Measurements from ENCODE around the gene SEC14L1.
A peak's percentile ranks its signal among the peaks of the same experiment; 100 is the strongest.

Gene SEC14L1

GRCh38 chr17:77145612-77146245 is 5.0 kb downstream of the SEC14L1 start:
- Histone ChIP-seq H3F3A (ENCODE audit: insufficient read depth, low read length) (peaks cover 85% of the 10 kb centered on the region), H2AFZ (ENCODE audit: low read length) (no peak overlapping the region), H3K9me2 (replicated peaks; ENCODE audit: insufficient read depth, low read length) (no peaks in the 10 kb centered on the region), H3K4me2 (ENCODE audit: low read depth, low read length) (peak overlapping the region; percentile 92), H3K27ac (ENCODE audit: low read length) (peak overlapping the region; percentile 99), H3K79me2 (ENCODE audit: low read length) (peaks cover 80% of the 10 kb centered on the region), H3K9me3 (replicated peaks; ENCODE audit: insufficient read depth, low read length) (no peaks in the 10 kb centered on the region), H3K27me3 (replicated peaks; ENCODE audit: insufficient read depth, low read length) (no peaks in the 10 kb centered on the region), H3K4me3 (ENCODE audit: low read length) (peak overlapping the region; percentile 98), H3K9ac (ENCODE audit: low read length) (peak overlapping the region; percentile 100), H4K20me1 (ENCODE audit: insufficient read depth, low read length) (peaks cover 11% of the 10 kb centered on the region), H3K4me1 (ENCODE audit: low read length) (peaks cover 40% of the 10 kb centered on the region), H3K36me3 (replicated peaks; ENCODE audit: insufficient read depth, low read length) (peaks cover 3% of the 10 kb centered on the region; the same call in 1 of the 2 replicates)
- peak; percentile 92 for DNase-seq
- TF ChIP-seq CTCF (IDR thresholded peaks at IDR 0.05; ENCODE audit: low read length) (peak; percentile 14), EZH2 (optimal IDR thresholded peaks at IDR 0.05; ENCODE audit: low read depth, low read length) (no peak), EZH2phosphoT487 (IDR thresholded peaks at IDR 0.05; ENCODE audit: low read length) (no peak)

DNA sequence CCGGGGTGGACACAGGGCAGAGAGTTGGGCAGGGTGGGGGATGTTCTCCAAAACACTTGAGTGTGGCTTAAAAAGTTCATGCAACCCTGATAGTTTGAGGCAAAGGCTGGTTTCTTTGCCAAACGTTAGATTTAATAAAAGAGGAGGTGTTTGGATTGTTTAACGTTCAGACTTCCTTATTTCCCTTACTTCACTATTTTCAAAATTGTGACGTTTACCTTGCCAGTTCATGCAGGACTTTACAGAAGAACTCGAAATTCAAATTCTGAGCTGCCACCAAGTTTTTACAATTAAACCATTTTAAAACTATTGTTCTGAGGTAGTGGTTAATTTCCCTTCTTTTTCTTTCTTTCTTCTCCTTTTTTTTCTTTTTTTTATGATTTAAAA is 5.5 kb downstream of the SEC14L1 start:
- Histone ChIP-seq H3K9ac (ENCODE audit: low read length) (peak overlapping the region; percentile 100), H3F3A (ENCODE audit: insufficient read depth, low read length) (peaks cover 85% of the 10 kb centered on the region), H3K9me3 (replicated peaks; ENCODE audit: insufficient read depth, low read length) (no peaks in the 10 kb centered on the region), H3K4me3 (ENCODE audit: low read length) (peak overlapping the region; percentile 98), H4K20me1 (ENCODE audit: insufficient read depth, low read length) (peaks cover 16% of the 10 kb centered on the region), H3K4me2 (ENCODE audit: low read depth, low read length) (peak overlapping the region; percentile 92), H3K79me2 (ENCODE audit: low read length) (peaks cover 82% of the 10 kb centered on the region), H2AFZ (ENCODE audit: low read length) (no peak overlapping the region), H3K27ac (ENCODE audit: low read length) (peak overlapping the region; percentile 99), H3K9me2 (replicated peaks; ENCODE audit: insufficient read depth, low read length) (no peaks in the 10 kb centered on the region), H3K4me1 (ENCODE audit: low read length) (peaks cover 45% of the 10 kb centered on the region), H3K36me3 (replicated peaks; ENCODE audit: insufficient read depth, low read length) (peaks cover 8% of the 10 kb centered on the region; the same call in 1 of the 2 replicates), H3K27me3 (replicated peaks; ENCODE audit: insufficient read depth, low read length) (no peaks in the 10 kb centered on the region)
- DNase-seq: no peak
- no peak for TF ChIP-seq CTCF (IDR thresholded peaks at IDR 0.05; ENCODE audit: low read length)
- TF ChIP-seq EZH2phosphoT487 (IDR thresholded peaks at IDR 0.05; ENCODE audit: low read length): no peak
- no peak for TF ChIP-seq EZH2 (optimal IDR thresholded peaks at IDR 0.05; ENCODE audit: low read depth, low read length)

DNA sequence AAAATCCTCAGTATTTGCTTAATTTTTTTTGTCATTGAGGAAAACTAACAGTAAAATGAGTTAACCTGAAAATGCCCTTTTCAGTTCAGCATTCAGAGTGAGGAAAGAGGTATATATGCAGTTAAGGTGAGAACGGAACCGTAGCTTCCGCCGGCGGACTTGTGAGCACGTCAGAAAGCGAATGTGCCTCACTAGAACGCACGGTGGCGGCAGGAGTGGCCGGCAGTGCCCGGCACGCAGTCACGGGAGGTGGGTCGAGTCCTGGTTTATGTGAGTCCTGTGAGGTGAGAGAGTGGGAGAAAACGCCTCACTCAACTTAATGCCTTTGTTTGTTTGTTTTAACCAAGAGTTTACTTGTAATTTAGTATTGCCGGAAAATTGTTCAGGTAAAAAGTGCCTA is 6.1 kb downstream of the SEC14L1 start:
- no peak for TF ChIP-seq EZH2phosphoT487 (IDR thresholded peaks at IDR 0.05; ENCODE audit: low read length)
- peak; percentile 48 for TF ChIP-seq CTCF (IDR thresholded peaks at IDR 0.05; ENCODE audit: low read length)
- DNase-seq: peak; percentile 85
- H3K27me3 ChIP-seq (replicated peaks; ENCODE audit: insufficient read depth, low read length): no peaks in the 10 kb centered on the region
- H3K4me1 ChIP-seq (ENCODE audit: low read length): peaks cover 50% of the 10 kb centered on the region
- H3K9ac ChIP-seq (ENCODE audit: low read length): peak overlapping the region; percentile 100
- no peak overlapping the region for H2AFZ ChIP-seq (ENCODE audit: low read length)
- peak overlapping the region; percentile 99 for H3K27ac ChIP-seq (ENCODE audit: low read length)
- peaks cover 79% of the 10 kb centered on the region for H3F3A ChIP-seq (ENCODE audit: insufficient read depth, low read length)
- H3K4me2 ChIP-seq (ENCODE audit: low read depth, low read length): peak overlapping the region; percentile 92
- no peaks in the 10 kb centered on the region for H3K9me3 ChIP-seq (replicated peaks; ENCODE audit: insufficient read depth, low read length)
- H3K9me2 ChIP-seq (replicated peaks; ENCODE audit: insufficient read depth, low read length): no peaks in the 10 kb centered on the region
- peaks cover 9% of the 10 kb centered on the region; the same call in 1 of the 2 replicates for H3K36me3 ChIP-seq (replicated peaks; ENCODE audit: insufficient read depth, low read length)
- peak overlapping the region; percentile 98 for H3K4me3 ChIP-seq (ENCODE audit: low read length)
- peaks cover 17% of the 10 kb centered on the region for H4K20me1 ChIP-seq (ENCODE audit: insufficient read depth, low read length)
- H3K79me2 ChIP-seq (ENCODE audit: low read length): peaks cover 82% of the 10 kb centered on the region
